Measurements from ENCODE around the gene ECE1. TPM values are rescaled to one million over a fixed set of nuclear protein-coding genes. Genes with fewer than 3 reads are reported as not detected.
A peak's percentile ranks its signal among the peaks of the same experiment; 100 is the strongest.
"Not testable (repeated sequence)": the region's sequence is repeated elsewhere in the genome, so short reads cannot be mapped to it uniquely, and the experiment has no call there.

The ECE1 gene
- total and polyA plus RNA-seq, 2 of the 4 experiments (the other 2 are of a cell fraction): 61.8 to 124 TPM

GRCh38 chr1:21173096-21173495 is 117.2 kb downstream of the ECE1 start:
- DNase-seq; H3K18ac ChIP-seq (ENCODE audit: low read depth, low read length); H4K8ac ChIP-seq (ENCODE audit: low read depth in 2 of 2, low read length in 2 of 2); H3K4me2 ChIP-seq (ENCODE audit: low read depth, low read length); H3K9ac ChIP-seq (ENCODE audit: low read depth, low read length); H3K23ac ChIP-seq (ENCODE audit: low read depth, low read length); H3K9me1 ChIP-seq (ENCODE audit: insufficient read depth, low read length); H2BK120ac ChIP-seq (ENCODE audit: low read depth, low read length); H3K9me3 ChIP-seq (ENCODE audit: control insufficient read depth, insufficient read depth, low read length); H3K27ac ChIP-seq (ENCODE audit: insufficient read depth, low read length); H3K4me1 ChIP-seq (ENCODE audit: control insufficient read depth, insufficient read depth, low read length); H3K4ac ChIP-seq (ENCODE audit: low read depth, low read length); H2BK20ac ChIP-seq (ENCODE audit: low read depth, low read length); H2BK5ac ChIP-seq (ENCODE audit: low read depth, low read length, poor library complexity, severe bottlenecking); H2BK15ac ChIP-seq (ENCODE audit: low read depth, low read length); H3K56ac ChIP-seq (ENCODE audit: extremely low read depth, insufficient read depth, low read length); H2AK9ac ChIP-seq (replicated peaks; ENCODE audit: low read depth, low read length, poor library complexity); CTCF ChIA-PET; H3K14ac ChIP-seq (replicated peaks; ENCODE audit: low read depth, low read length); POLR2A ChIA-PET (ENCODE audit: unreplicated experiment); H4K91ac ChIP-seq (ENCODE audit: insufficient read depth, low read depth, low read length); H3K4me3 ChIP-seq (ENCODE audit: insufficient read depth, low read depth, low read length); H2AFZ ChIP-seq (replicated peaks; ENCODE audit: low read length, poor library complexity); H4K5ac ChIP-seq (ENCODE audit: low read depth, low read length); H2AK5ac ChIP-seq (ENCODE audit: low read depth, low read length); ATAC-seq (ENCODE audit: low read depth); in situ Hi-C loops (cut with MboI; ENCODE audit: low sequenced_read_pairs); dilution Hi-C loops (cut with HindIII; ENCODE audit: low sequenced_read_pairs, unreplicated experiment); H3K27me3 ChIP-seq (ENCODE audit: control insufficient read depth, insufficient read depth, low read length); BruUV-seq (replicated peaks): not testable (repeated sequence)
- Histone ChIP-seq H3K79me1 (ENCODE audit: low read depth in 1 of 2, low read length in 2 of 2) (peaks cover 4 to 60% of the 10 kb centered on the region in 2 experiments), H3K36me3 (ENCODE audit: control insufficient read depth, insufficient read depth, low read length) (peaks cover 14% of the 10 kb centered on the region), H4K20me1 (ENCODE audit: insufficient read depth, low read length) (peaks cover 32% of the 10 kb centered on the region)
- intact Hi-C loops (cut with micrococcal nuclease): loop anchor here (10.0 kb wide), 1 partner anchor 308 kb away; no protein-coding TSS in a partner anchor
- 95% methylated on average over 8 of the region's 12 CpGs; no CpG with 5 or more reads in 1 of the 2 experiments for WGBS, 2 experiments (ENCODE audit: extremely low coverage in 2 of 2, insufficient read length in 1 of 2)

- in situ Hi-C loops (cut with MboI; ENCODE audit: low sequenced_read_pairs); H3K4me3 ChIP-seq (ENCODE audit: insufficient read depth, low read depth, low read length); POLR2A ChIA-PET (ENCODE audit: unreplicated experiment); H3K14ac ChIP-seq (replicated peaks; ENCODE audit: low read depth, low read length); BruUV-seq (replicated peaks); H2AK9ac ChIP-seq (replicated peaks; ENCODE audit: low read depth, low read length, poor library complexity); H2BK15ac ChIP-seq (ENCODE audit: low read depth, low read length); H3K18ac ChIP-seq (ENCODE audit: low read depth, low read length); H3K9ac ChIP-seq (ENCODE audit: low read depth, low read length); dilution Hi-C loops (cut with HindIII; ENCODE audit: low sequenced_read_pairs, unreplicated experiment); H3K4me2 ChIP-seq (ENCODE audit: low read depth, low read length); H4K91ac ChIP-seq (ENCODE audit: insufficient read depth, low read depth, low read length); H2BK20ac ChIP-seq (ENCODE audit: low read depth, low read length); H3K9me1 ChIP-seq (ENCODE audit: insufficient read depth, low read length); H3K27ac ChIP-seq (ENCODE audit: insufficient read depth, low read length); H3K4me1 ChIP-seq (ENCODE audit: control insufficient read depth, insufficient read depth, low read length); H3K56ac ChIP-seq (ENCODE audit: extremely low read depth, insufficient read depth, low read length); H3K27me3 ChIP-seq (ENCODE audit: control insufficient read depth, insufficient read depth, low read length); H3K23ac ChIP-seq (ENCODE audit: low read depth, low read length); H4K8ac ChIP-seq (ENCODE audit: low read depth in 2 of 2, low read length in 2 of 2); H4K5ac ChIP-seq (ENCODE audit: low read depth, low read length); H2BK120ac ChIP-seq (ENCODE audit: low read depth, low read length); H3K9me3 ChIP-seq (ENCODE audit: control insufficient read depth, insufficient read depth, low read length); H2AK5ac ChIP-seq (ENCODE audit: low read depth, low read length); H2AFZ ChIP-seq (replicated peaks; ENCODE audit: low read length, poor library complexity); H3K4ac ChIP-seq (ENCODE audit: low read depth, low read length); ATAC-seq (ENCODE audit: low read depth); H2BK5ac ChIP-seq (ENCODE audit: low read depth, low read length, poor library complexity, severe bottlenecking): not testable (repeated sequence)
- DNase-seq: peak; percentile 68
- peaks cover 6 to 73% of the 10 kb centered on the region in 2 experiments for H3K79me1 ChIP-seq (ENCODE audit: low read depth in 1 of 2, low read length in 2 of 2)
- H4K20me1 ChIP-seq (ENCODE audit: insufficient read depth, low read length): peaks cover 42% of the 10 kb centered on the region
- CTCF ChIA-PET: interaction anchor here (0.5 to 0.6 kb wide), 2 partner anchors 20 to 94 kb away, joined by 4 to 5 read pairs; no protein-coding TSS in a partner anchor
- H3K36me3 ChIP-seq (ENCODE audit: control insufficient read depth, insufficient read depth, low read length): peaks cover 21% of the 10 kb centered on the region
- no CpG with 5 or more reads among the region's 4 CpGs for WGBS, 2 experiments (ENCODE audit: extremely low coverage in 2 of 2, insufficient read length in 1 of 2)
- intact Hi-C loops (cut with micrococcal nuclease): loop anchor here (10.0 kb wide), 1 partner anchor 306 kb away; no protein-coding TSS in a partner anchor
Observed at GRCh38 chr1:21170837-21171236, 119.4 kb downstream of the ECE1 start.

Measured in IMR-90 (cell line).